BLaER1 treated with 17β-estradiol and CSF1 and Interleukin-3, amounts not matched to agents 10 nM and 100 nM (cell line): ENCODE measurements around the gene TLX1.

Source experiments
- H3K27ac ChIP-seq, 11 experiments: shearing (Covaris generic); formaldehyde crosslinking; 2 replicates each; pipeline ENCODE4 v1.8.1; 2022
- H3K27me3 ChIP-seq, 11 experiments: shearing (Covaris generic); formaldehyde crosslinking; 2 replicates each; pipeline ENCODE4 v1.8.1; 2022
- H3K36me3 ChIP-seq, 11 experiments: shearing (Covaris generic); formaldehyde crosslinking; 2 replicates each; pipeline ENCODE4 v1.8.1; 2022
- H3K4me1 ChIP-seq, 10 experiments: shearing (Covaris generic); formaldehyde crosslinking; 2 replicates each; pipeline ENCODE4 v1.8.1; 2022
- H3K4me2 ChIP-seq, 11 experiments: shearing (Covaris generic); formaldehyde crosslinking; 2 replicates each; pipeline ENCODE4 v1.8.1; 2022
- H3K4me3 ChIP-seq, 10 experiments: shearing (Covaris generic); formaldehyde crosslinking; 2 replicates each; pipeline ENCODE4 v1.8.1; 2022
- H3K9ac ChIP-seq, 11 experiments: shearing (Covaris generic); formaldehyde crosslinking; 2 replicates each; pipeline ENCODE4 v1.8.1; 2022
- H3K9me3 ChIP-seq, 11 experiments: shearing (Covaris generic); formaldehyde crosslinking; replicated peaks in 1 of 11; 2 replicates each; pipeline ENCODE4 v1.8.1; 2022
- H4K20me1 ChIP-seq, 11 experiments: shearing (Covaris generic); formaldehyde crosslinking; 2 replicates each; pipeline ENCODE4 v1.8.1; 2022
- Cebpa-rat ChIP-seq, 11 experiments: shearing (Covaris generic); IDR thresholded peaks; 2 replicates each; pipeline ENCODE4 v1.8.1; 2022

TLX1 gene

DNA sequence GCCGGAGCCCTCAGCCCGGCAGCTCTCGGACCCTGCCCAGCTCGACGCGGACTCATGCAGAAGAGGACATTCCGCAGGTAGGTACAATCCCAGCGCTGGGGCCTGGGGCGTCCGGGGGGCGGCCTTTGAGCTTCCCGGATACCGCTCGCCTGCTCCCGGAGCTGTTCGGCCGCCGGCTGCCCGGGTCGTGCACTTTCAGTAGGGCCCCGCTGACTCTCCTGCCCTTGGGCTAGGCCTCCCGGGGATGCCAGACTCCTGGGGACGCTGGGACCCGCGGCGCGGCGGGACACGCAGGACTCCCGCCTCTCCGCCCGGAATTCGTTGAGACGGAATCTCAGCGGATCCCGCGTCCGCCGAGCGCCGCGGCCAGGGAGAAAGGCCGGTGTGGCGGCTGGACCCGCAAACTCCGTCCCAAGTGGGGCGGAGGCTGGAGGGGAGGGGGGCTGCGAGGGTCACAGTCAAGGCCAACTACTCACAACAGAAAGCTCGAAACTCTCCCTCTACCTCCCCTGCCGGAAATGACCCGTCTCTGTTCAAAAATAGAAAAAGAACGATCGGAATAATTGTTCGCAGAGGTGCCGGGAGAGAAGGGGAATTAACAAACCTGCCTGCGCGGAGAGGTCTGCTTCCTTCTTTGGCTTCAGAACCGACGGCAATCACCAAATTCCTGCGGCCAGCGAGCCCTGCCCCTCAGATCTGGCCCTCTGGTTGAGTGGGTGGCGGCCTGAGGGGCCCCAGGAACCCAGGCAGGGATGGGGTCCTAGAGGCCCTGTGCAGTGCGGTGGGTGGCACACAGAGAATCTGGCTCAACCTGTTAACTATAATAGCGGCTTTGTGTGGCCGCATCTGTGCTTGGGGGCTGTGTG lies 9.2 kb downstream of the TLX1 start:
- peaks cover 0 to 91% (median 70%) of the 10 kb centered on the region in 11 experiments; a peak in 17 of 22 replicates for H4K20me1 ChIP-seq
- TF ChIP-seq Cebpa-rat (IDR thresholded peaks at IDR 0.05): no peak
- H3K9me3 ChIP-seq: no peaks in the 10 kb centered on the region
- no peak overlapping the region for H3K9ac ChIP-seq
- peak overlapping the region in 2 of 11 experiments; percentile 21 to 37; a peak in 3 of 22 replicates for H3K4me2 ChIP-seq
- H3K27me3 ChIP-seq: peaks cover 100% of the 10 kb centered on the region in 11 experiments
- no peak overlapping the region for H3K27ac ChIP-seq
- H3K36me3 ChIP-seq: no peaks in the 10 kb centered on the region
- H3K4me1 ChIP-seq: peaks cover 0 to 45% (median 19%) of the 10 kb centered on the region in 10 experiments; a peak in 17 of 20 replicates
- peak overlapping the region in 1 of 10 experiments; percentile 14; a peak in 1 of 20 replicates for H3K4me3 ChIP-seq

DNA sequence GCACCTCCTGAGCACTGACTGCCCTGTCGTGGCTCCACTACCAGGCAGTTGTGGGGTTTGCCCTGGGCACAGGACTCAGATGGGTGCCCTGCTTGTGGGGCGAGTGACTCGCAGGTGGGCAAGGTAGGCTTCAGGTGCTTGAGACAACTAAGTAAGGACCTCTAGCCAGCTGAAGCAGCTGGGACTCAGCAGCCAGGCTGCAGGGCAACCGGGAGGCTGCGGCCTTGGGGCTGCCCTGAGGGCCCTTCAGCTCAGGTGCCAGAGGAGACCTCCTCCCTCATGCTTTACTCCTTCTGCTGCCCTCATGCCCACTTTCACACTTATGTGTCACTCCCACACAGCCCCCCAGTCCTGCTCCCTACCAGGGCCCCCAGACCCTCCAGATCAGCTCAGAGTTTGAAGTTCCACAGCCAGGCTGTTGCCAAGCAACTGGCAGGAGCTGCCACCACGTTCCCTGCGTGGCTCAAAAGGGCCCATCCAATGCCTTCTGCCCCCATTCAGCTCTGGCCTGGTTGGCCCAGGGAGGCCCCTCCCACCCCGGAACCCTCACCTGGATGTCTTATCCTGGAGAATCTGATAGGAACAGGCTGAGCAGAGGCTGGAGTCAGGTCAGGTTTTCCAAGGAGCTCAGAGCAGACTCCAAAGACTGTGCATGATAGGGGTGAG lies 10.0 kb downstream of the TLX1 start:
- H3K4me2 ChIP-seq: no peak overlapping the region
- H3K9me3 ChIP-seq: peaks cover 0 to under 1% (median 0%) of the 10 kb centered on the region in 11 experiments; a peak in 1 of 22 replicates
- H3K36me3 ChIP-seq: no peaks in the 10 kb centered on the region
- H3K27ac ChIP-seq: no peak overlapping the region
- H3K4me3 ChIP-seq: no peak overlapping the region
- peaks cover 0 to 38% (median 11%) of the 10 kb centered on the region in 10 experiments; a peak in 13 of 20 replicates for H3K4me1 ChIP-seq
- no peak for TF ChIP-seq Cebpa-rat (IDR thresholded peaks at IDR 0.05)
- H3K9ac ChIP-seq: no peak overlapping the region
- H4K20me1 ChIP-seq: peaks cover 0 to 91% (median 71%) of the 10 kb centered on the region in 11 experiments; a peak in 16 of 22 replicates
- peaks cover 100% of the 10 kb centered on the region in 11 experiments for H3K27me3 ChIP-seq

DNA sequence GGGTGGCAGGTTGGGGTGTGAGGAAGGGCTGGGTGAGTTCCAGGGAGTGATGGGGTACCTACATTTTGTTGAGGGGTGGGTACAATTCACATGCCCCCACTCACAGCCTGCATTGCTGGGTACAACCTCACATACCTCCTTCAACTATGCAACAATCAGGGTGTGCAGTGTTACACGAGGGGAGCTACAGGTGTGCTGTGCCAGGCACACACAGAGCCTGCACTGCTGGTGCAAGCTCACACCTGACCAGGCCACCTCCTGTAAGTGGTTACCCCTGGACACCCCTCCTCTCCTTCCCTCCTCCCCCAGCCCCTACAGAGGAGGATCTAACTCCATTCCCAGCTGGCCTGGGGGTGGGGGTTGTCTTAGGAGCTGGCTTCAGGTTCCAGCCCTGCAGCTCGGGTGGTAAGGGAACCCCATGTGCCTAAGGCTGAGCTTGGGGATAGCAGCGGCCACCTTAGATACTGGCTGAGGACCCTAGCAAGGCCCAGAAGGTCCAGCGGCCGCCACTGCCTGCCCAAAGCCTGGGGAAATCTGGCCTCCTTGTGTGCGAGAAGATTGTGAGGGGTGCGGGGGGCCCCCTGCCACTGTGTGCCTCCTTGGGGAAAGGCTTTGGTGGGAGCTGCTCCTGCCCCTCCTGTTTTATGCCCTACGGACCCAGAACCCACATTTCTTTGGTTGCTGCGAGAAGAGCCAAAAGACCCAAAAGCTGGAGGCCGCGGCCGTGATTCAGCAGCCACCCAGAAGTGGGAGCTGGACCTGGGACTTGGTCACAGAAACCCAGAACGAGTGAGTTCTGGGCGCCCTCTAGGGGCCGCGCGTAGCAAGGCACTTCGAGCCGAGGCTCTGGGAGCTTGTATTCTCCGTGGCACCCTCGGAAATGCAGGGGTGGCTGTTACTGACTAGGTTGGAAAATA lies 10.8 kb downstream of the TLX1 start:
- Histone ChIP-seq H3K4me2 (peak overlapping the region in 4 of 11 experiments; percentile 55 to 78 (median 67); a peak in 5 of 22 replicates), H3K9me3 (peaks cover 0 to 8% (median 0%) of the 10 kb centered on the region in 11 experiments; a peak in 1 of 22 replicates), H3K4me3 (no peak overlapping the region), H3K36me3 (no peaks in the 10 kb centered on the region), H3K4me1 (peaks cover 0 to 31% (median 7%) of the 10 kb centered on the region in 10 experiments; a peak in 10 of 20 replicates), H3K27me3 (peaks cover 100% of the 10 kb centered on the region in 11 experiments), H3K9ac (no peak overlapping the region), H3K27ac (no peak overlapping the region), H4K20me1 (peaks cover 0 to 91% (median 71%) of the 10 kb centered on the region in 11 experiments; a peak in 16 of 22 replicates)
- no peak for TF ChIP-seq Cebpa-rat (IDR thresholded peaks at IDR 0.05)

DNA sequence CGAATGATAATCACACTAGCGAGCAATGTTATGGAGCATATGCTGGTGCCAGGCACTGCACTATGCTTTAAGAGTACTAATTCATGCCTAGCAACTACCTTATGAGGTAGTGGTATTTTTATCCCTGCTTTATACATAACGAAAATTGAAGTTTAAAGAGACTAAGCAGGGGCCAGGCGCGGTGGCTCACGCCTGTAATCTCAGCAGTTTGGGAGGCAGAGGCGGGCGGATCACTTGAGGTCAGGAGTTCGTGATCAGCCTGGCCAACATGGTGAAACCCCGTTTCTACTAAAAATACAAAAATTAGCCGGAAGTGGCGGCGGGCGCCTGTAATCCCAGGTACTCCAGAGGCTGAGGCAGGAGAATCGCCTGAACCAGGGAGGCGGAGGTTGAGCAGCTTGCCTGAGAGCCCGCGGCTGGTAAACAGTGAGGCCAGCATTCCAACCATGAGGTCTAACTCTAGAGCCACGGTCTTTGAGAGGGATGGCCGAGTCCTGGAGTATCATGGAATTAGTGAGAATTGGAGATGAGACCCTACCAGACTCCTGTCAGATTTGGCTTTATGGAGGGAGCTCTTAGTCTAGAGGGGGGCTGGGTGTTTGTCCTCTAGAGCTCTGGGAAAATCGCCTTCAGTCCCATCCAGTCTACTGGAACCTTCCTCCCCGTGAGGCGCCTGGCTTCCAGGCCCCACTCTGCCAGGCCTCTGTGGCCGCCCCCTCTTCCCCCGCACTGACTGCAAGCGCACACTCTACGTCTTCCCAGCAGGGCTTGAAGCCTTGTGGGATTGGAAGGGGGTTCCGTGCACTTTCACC lies 11.6 kb downstream of the TLX1 start:
- Histone ChIP-seq H3K4me3 (no peak overlapping the region; a peak in 1 of 20 replicates), H3K27ac (no peak overlapping the region), H3K4me2 (peak overlapping the region in 5 of 11 experiments; percentile 37 to 78 (median 57); a peak in 10 of 22 replicates), H4K20me1 (peaks cover 0 to 87% (median 69%) of the 10 kb centered on the region in 11 experiments; a peak in 16 of 22 replicates), H3K27me3 (peaks cover 100% of the 10 kb centered on the region in 11 experiments), H3K4me1 (peaks cover 0 to 31% (median 7%) of the 10 kb centered on the region in 10 experiments; a peak in 10 of 20 replicates), H3K9me3 (peaks cover 0 to 11% (median 0%) of the 10 kb centered on the region in 11 experiments; a peak in 2 of 22 replicates), H3K9ac (no peak overlapping the region), H3K36me3 (no peaks in the 10 kb centered on the region)
- no peak for TF ChIP-seq Cebpa-rat (IDR thresholded peaks at IDR 0.05)

DNA sequence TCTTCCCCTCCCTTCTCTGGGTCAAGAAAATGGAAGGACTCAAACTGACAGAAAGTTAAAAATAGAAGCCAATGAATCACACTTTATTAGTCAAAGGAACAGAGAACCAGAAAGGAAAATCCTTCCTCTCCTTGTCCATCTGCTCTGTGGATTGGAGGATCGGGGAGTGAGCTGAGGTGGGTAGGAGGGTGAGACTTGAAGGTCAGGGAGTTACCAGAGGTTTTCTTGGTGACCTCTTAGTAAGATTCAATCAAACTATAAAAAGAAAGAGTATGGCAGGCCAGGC lies 12.2 kb downstream of the TLX1 start:
- TF ChIP-seq Cebpa-rat (IDR thresholded peaks at IDR 0.05): no peak

DNA sequence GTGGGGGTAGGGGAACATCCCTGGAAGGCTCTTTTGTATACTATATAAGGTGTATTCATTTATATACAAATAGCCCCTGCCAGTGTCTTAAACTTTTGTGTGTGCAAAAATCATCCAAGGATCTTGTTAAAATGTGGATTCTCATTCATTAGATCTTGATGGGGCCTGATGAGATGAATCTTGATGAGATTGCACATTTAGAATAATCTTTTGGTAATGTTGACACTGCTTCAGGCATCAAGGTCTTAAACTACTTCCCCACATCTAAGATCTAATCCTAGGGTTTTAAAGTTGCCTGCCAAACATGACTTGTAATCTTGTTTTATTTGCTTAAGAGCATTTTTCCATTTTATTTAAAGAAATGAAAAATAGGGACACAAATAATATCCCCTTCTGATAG lies 13.0 kb downstream of the TLX1 start:
- Histone ChIP-seq H3K27me3 (peaks cover 99 to 100% (median 100%) of the 10 kb centered on the region in 11 experiments), H3K4me1 (peaks cover 0 to 31% (median 7%) of the 10 kb centered on the region in 10 experiments; a peak in 10 of 20 replicates), H3K9me3 (peaks cover 4 to 17% (median 5%) of the 10 kb centered on the region in 11 experiments; a peak in 19 of 22 replicates), H3K27ac (no peak overlapping the region), H3K9ac (no peak overlapping the region), H3K4me3 (no peak overlapping the region), H4K20me1 (peaks cover 0 to 76% (median 60%) of the 10 kb centered on the region in 11 experiments; a peak in 16 of 22 replicates), H3K36me3 (no peaks in the 10 kb centered on the region), H3K4me2 (no peak overlapping the region)
- no peak for TF ChIP-seq Cebpa-rat (IDR thresholded peaks at IDR 0.05)

More for the DNA sequence above, 12.2 kb downstream of the TLX1 start:
- H4K20me1 ChIP-seq: peaks cover 0 to 84% (median 68%) of the 10 kb centered on the region in 11 experiments; a peak in 16 of 22 replicates
- peaks cover 100% of the 10 kb centered on the region in 11 experiments for H3K27me3 ChIP-seq
- no peak overlapping the region for H3K9ac ChIP-seq
- peak overlapping the region in 5 of 11 experiments; percentile 37 to 78 (median 57); a peak in 10 of 22 replicates for H3K4me2 ChIP-seq
- H3K36me3 ChIP-seq: no peaks in the 10 kb centered on the region
- H3K27ac ChIP-seq: no peak overlapping the region
- no peak overlapping the region; a peak in 1 of 20 replicates for H3K4me3 ChIP-seq
- H3K4me1 ChIP-seq: peaks cover 0 to 31% (median 7%) of the 10 kb centered on the region in 10 experiments; a peak in 10 of 20 replicates
- H3K9me3 ChIP-seq: peaks cover 0 to 11% (median 0%) of the 10 kb centered on the region in 11 experiments; a peak in 2 of 22 replicates

DNA sequence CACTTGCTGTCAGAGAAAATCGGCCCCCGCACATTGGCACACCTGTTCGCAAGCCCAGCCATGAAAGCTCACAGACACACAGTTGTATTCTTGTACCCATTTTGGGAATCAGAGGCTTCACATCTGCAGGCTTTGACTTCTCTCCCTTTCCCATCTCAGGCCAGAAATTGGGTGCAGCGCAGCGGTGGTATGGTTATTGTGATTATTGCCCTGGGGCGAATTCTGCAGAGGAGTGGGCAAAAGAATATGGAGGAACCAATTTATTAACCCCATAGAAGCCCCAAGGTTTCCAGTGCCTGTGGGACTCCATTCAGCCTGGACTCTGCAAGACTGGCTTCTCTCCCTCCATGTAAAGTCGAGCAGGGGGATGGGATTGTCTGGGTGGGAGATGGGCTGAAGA lies 14.0 kb downstream of the TLX1 start:
- peaks cover 92 to 100% (median 100%) of the 10 kb centered on the region in 11 experiments for H3K27me3 ChIP-seq
- no peak for TF ChIP-seq Cebpa-rat (IDR thresholded peaks at IDR 0.05)

More for the DNA sequence above, 14.0 kb downstream of the TLX1 start:
- peaks cover 13 to 27% (median 16%) of the 10 kb centered on the region in 11 experiments; a peak in 21 of 22 replicates for H3K9me3 ChIP-seq
- no peak overlapping the region for H3K27ac ChIP-seq
- no peak overlapping the region; a peak in 1 of 20 replicates for H3K4me3 ChIP-seq
- H3K9ac ChIP-seq: no peak overlapping the region
- peaks cover 0 to 28% (median 7%) of the 10 kb centered on the region in 10 experiments; a peak in 10 of 20 replicates for H3K4me1 ChIP-seq
- H3K36me3 ChIP-seq: no peaks in the 10 kb centered on the region
- no peak overlapping the region for H3K4me2 ChIP-seq
- H4K20me1 ChIP-seq: peaks cover 0 to 65% (median 51%) of the 10 kb centered on the region in 11 experiments; a peak in 16 of 22 replicates
